Activated naive CD4-positive, alpha-beta T cell treated with anti-CD3 and anti-CD28 coated beads, Interleukin-2, amount 50 U/mL, for 16 hours (primary cell): ENCODE measurements around the gene WBP1L.

Experiments
- DNase-seq: peaks from one replicate; pipeline ENCODE4 v3.0.0-alpha.2; 2020

Gene WBP1L

GRCh38 chr10:102781090-102781920 lies 37.6 kb downstream of the WBP1L start:
- no peak for DNase-seq

GRCh38 chr10:102781921-102782557 lies 38.3 kb downstream of the WBP1L start:
- DNase-seq: no peak

GRCh38 chr10:102782673-102783551 lies 39.2 kb downstream of the WBP1L start:
- no peak for DNase-seq

- no peak for DNase-seq
These were observed 39.8 kb downstream of the WBP1L start for GRCh38 chr10:102783568-102783967.

- DNase-seq: no peak
These were observed 42.1 kb downstream of the WBP1L start for GRCh38 chr10:102785818-102786217.

- no peak for DNase-seq
These were observed 48.1 kb downstream of the WBP1L start for GRCh38 chr10:102791754-102792395.

GRCh38 chr10:102795453-102796406 lies 52.0 kb downstream of the WBP1L start:
- no peak for DNase-seq

- peak; percentile 39 for DNase-seq
These were observed 52.8 kb downstream of the WBP1L start for GRCh38 chr10:102796407-102797176.

GRCh38 chr10:102799691-102800471 lies 56.1 kb downstream of the WBP1L start:
- DNase-seq: no peak

GRCh38 chr10:102800611-102801335 lies 57.0 kb downstream of the WBP1L start:
- no peak for DNase-seq

GRCh38 chr10:102801496-102801895 lies 57.7 kb downstream of the WBP1L start:
- no peak for DNase-seq

- no peak for DNase-seq
These were observed 58.2 kb downstream of the WBP1L start for GRCh38 chr10:102801978-102802377.

GRCh38 chr10:102802920-102803534 lies 59.3 kb downstream of the WBP1L start:
- peak; percentile 22 for DNase-seq

- no peak for DNase-seq
These were observed 60.8 kb downstream of the WBP1L start for GRCh38 chr10:102804382-102805055.

- no peak for DNase-seq
These were observed 64.6 kb downstream of the WBP1L start for GRCh38 chr10:102808380-102808779.

- no peak for DNase-seq
These were observed 67.6 kb downstream of the WBP1L start for GRCh38 chr10:102811346-102811745.

GRCh38 chr10:102812231-102812876 lies 68.6 kb downstream of the WBP1L start:
- DNase-seq: no peak
